BLaER1 treated with 17β-estradiol and CSF1 and Interleukin-3, amounts not matched to agents 10 nM and 100 nM (cell line): ENCODE measurements around the gene NADK2.

Source experiments
- H3K27ac ChIP-seq, 11 experiments: shearing (Covaris generic); formaldehyde crosslinking; 2 replicates each; pipeline ENCODE4 v1.8.1; 2022
- H3K27me3 ChIP-seq, 11 experiments: shearing (Covaris generic); formaldehyde crosslinking; 2 replicates each; pipeline ENCODE4 v1.8.1; 2022
- H3K36me3 ChIP-seq, 11 experiments: shearing (Covaris generic); formaldehyde crosslinking; 2 replicates each; pipeline ENCODE4 v1.8.1; 2022
- H3K4me1 ChIP-seq, 10 experiments: shearing (Covaris generic); formaldehyde crosslinking; 2 replicates each; pipeline ENCODE4 v1.8.1; 2022
- H3K4me2 ChIP-seq, 11 experiments: shearing (Covaris generic); formaldehyde crosslinking; 2 replicates each; pipeline ENCODE4 v1.8.1; 2022
- H3K4me3 ChIP-seq, 10 experiments: shearing (Covaris generic); formaldehyde crosslinking; 2 replicates each; pipeline ENCODE4 v1.8.1; 2022
- H3K9ac ChIP-seq, 11 experiments: shearing (Covaris generic); formaldehyde crosslinking; 2 replicates each; pipeline ENCODE4 v1.8.1; 2022
- H3K9me3 ChIP-seq, 11 experiments: shearing (Covaris generic); formaldehyde crosslinking; replicated peaks in 1 of 11; 2 replicates each; pipeline ENCODE4 v1.8.1; 2022
- H4K20me1 ChIP-seq, 11 experiments: shearing (Covaris generic); formaldehyde crosslinking; 2 replicates each; pipeline ENCODE4 v1.8.1; 2022
- Cebpa-rat ChIP-seq, 11 experiments: shearing (Covaris generic); IDR thresholded peaks; 2 replicates each; pipeline ENCODE4 v1.8.1; 2022

The NADK2 gene

DNA sequence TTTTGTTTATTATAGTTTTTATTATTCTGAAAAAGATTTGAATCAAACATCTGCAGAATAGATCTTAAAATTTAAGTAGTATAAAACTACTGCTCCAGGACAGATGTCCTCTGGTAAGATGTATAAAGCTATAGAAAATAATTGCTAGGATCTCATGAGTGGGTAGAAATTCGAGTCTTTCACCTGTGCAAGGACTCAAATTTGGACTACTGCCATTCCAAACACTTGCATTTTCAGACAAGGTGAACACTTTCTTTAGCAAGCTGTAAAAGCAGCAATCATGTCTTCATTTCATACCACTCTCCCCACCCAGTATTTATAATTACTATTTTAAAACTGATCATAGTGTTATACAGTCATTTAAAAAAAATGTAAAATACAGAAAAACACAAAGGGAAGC, 69.1 kb downstream of the NADK2 start:
- peaks cover 9 to 28% (median 12%) of the 10 kb centered on the region in 10 experiments for H3K4me1 ChIP-seq
- H3K9me3 ChIP-seq = no peaks in the 10 kb centered on the region
- peaks cover 67 to 95% (median 83%) of the 10 kb centered on the region in 11 experiments for H3K36me3 ChIP-seq
- H3K4me3 ChIP-seq = no peak overlapping the region
- no peak for TF ChIP-seq Cebpa-rat (IDR thresholded peaks at IDR 0.05)
- no peaks in the 10 kb centered on the region for H4K20me1 ChIP-seq
- no peak overlapping the region for H3K4me2 ChIP-seq
- H3K27me3 ChIP-seq = no peaks in the 10 kb centered on the region
- no peak overlapping the region for H3K27ac ChIP-seq
- no peak overlapping the region for H3K9ac ChIP-seq

DNA sequence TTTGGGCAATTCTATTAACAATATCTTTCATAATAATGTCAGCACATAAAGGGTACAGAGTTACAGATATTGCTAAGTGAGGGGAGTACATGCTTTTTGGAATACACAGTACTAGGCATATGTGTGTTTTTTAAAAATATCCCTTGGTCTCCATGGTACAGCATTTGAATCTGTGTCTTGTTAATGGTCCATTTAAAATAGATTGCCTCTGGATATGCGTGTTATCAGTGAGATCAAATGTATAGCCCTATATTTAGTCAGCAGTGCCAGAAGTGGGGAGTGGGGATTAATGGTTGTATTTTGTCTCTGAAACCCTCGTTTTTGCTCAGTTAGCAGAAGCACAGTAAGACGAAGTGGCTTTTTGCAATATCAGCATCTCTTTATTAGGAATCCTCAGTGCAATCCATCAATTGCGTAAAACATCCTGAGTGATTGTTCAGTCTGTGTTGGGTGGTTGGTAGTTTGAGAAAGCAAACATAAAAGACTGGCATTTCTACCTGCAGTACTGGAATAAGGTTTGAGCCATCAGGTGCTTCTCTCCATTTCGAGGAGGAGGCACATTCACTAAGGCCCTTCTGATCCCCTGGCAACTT, 70.8 kb downstream of the NADK2 start:
- Histone ChIP-seq H3K9me3 (no peaks in the 10 kb centered on the region), H4K20me1 (no peaks in the 10 kb centered on the region), H3K27ac (no peak overlapping the region), H3K4me3 (no peak overlapping the region), H3K4me1 (peaks cover 0 to 16% (median 0%) of the 10 kb centered on the region in 10 experiments; a peak in 6 of 20 replicates), H3K27me3 (no peaks in the 10 kb centered on the region), H3K9ac (peak overlapping the region in 1 of 11 experiments; percentile 23; a peak in 1 of 22 replicates), H3K36me3 (peaks cover 78 to 100% (median 99%) of the 10 kb centered on the region in 11 experiments), H3K4me2 (peak overlapping the region in 3 of 11 experiments; percentile 6 to 53 (median 35); a peak in 6 of 22 replicates)
- no peak for TF ChIP-seq Cebpa-rat (IDR thresholded peaks at IDR 0.05)

DNA sequence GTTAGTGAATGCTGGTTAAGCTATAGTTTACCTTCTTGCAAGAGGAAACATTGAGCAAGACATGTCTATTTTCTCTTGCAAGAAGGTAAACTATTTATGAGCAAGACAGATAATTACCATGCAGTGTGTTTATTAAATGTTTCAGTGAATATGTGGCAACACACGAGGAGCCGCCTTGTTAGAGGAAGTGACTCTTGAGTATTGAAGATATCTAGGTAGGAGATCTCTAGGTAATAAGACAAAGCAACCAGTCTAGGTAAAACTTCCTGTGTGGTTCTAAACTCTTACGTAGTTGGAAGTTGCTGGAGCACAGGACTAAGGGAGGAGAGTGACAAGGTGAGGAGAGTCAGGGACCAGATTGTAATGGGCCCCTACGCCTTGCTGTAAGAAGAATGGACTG, 73.0 kb downstream of the NADK2 start:
- Histone ChIP-seq H3K27me3 (no peaks in the 10 kb centered on the region), H3K4me3 (no peak overlapping the region), H3K4me1 (peaks cover 0 to 16% (median 0%) of the 10 kb centered on the region in 10 experiments; a peak in 6 of 20 replicates), H4K20me1 (peaks cover 0 to 17% (median 4%) of the 10 kb centered on the region in 11 experiments; a peak in 8 of 22 replicates), H3K36me3 (peaks cover 85 to 100% (median 100%) of the 10 kb centered on the region in 11 experiments), H3K9ac (no peak overlapping the region), H3K27ac (no peak overlapping the region), H3K9me3 (no peaks in the 10 kb centered on the region), H3K4me2 (no peak overlapping the region)
- TF ChIP-seq Cebpa-rat (IDR thresholded peaks at IDR 0.05) = no peak

DNA sequence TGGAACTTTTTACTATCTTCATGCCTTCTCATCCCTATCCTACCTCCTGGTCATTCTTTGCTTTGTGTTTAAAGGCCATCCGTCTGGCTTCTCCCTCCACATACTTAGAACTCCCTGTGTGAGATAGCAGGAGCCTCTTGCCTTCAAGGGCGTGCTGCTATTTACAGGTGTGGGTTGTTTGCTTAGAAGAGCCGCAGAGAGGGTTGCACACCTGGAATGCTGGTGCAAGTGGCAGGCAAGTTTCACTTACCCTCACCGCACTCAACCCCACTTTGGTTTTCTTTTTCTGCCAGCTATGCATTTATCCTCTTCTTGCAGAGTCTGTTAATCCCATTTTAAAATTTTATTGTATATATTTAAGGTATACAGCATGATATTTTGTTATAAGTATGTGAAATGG, 77.3 kb downstream of the NADK2 start:
- no peak overlapping the region for H3K27ac ChIP-seq
- TF ChIP-seq Cebpa-rat (IDR thresholded peaks at IDR 0.05) = no peak
- peaks cover 0 to 49% (median 5%) of the 10 kb centered on the region in 11 experiments; a peak in 9 of 22 replicates for H4K20me1 ChIP-seq
- H3K9ac ChIP-seq = no peak overlapping the region
- peaks cover 90 to 100% (median 100%) of the 10 kb centered on the region in 11 experiments for H3K36me3 ChIP-seq
- no peak overlapping the region for H3K4me2 ChIP-seq
- H3K27me3 ChIP-seq = no peaks in the 10 kb centered on the region
- no peaks in the 10 kb centered on the region for H3K4me1 ChIP-seq
- no peaks in the 10 kb centered on the region; a peak in 1 of 22 replicates for H3K9me3 ChIP-seq
- H3K4me3 ChIP-seq = no peak overlapping the region

DNA sequence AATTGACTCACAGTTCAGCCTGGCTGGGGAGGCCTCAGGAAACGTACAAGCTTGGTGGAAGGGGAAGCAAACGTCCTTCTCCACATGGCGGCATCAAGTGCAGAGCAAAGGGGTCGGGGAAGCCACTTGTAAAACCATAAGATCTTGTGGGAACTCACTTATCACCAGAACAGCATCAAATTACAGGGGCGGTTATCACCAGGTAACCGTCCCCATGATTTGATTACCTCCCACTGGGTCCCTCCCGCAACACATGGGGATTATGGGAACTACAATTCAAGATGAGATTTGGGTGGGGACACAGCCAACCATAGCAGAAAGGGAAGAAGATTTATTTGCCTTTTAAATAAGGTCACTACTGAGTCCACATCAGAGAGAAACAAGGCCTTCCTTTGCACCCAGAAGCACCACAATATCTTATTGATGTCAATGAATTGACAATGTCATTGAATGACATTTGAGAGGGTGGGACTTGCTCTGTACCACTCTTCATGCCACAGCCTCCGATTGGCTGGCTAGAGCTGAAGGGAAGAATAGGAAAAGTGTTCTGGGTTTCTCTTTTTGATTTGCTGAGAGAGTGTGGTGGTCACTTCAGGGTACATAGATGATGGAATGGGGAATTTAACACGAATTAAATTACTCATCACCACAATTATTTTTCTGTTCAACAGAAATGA, 78.8 kb downstream of the NADK2 start:
- H4K20me1 ChIP-seq = peaks cover 0 to 58% (median 7%) of the 10 kb centered on the region in 11 experiments; a peak in 9 of 22 replicates
- H3K4me2 ChIP-seq = no peak overlapping the region
- no peak overlapping the region for H3K27ac ChIP-seq
- H3K9ac ChIP-seq = no peak overlapping the region
- H3K36me3 ChIP-seq = peaks cover 92 to 100% (median 100%) of the 10 kb centered on the region in 11 experiments
- no peaks in the 10 kb centered on the region; a peak in 1 of 22 replicates for H3K9me3 ChIP-seq
- no peaks in the 10 kb centered on the region for H3K27me3 ChIP-seq
- TF ChIP-seq Cebpa-rat (IDR thresholded peaks at IDR 0.05) = no peak
- peaks cover 0 to 7% (median 4%) of the 10 kb centered on the region in 10 experiments; a peak in 10 of 20 replicates for H3K4me1 ChIP-seq
- no peak overlapping the region for H3K4me3 ChIP-seq

DNA sequence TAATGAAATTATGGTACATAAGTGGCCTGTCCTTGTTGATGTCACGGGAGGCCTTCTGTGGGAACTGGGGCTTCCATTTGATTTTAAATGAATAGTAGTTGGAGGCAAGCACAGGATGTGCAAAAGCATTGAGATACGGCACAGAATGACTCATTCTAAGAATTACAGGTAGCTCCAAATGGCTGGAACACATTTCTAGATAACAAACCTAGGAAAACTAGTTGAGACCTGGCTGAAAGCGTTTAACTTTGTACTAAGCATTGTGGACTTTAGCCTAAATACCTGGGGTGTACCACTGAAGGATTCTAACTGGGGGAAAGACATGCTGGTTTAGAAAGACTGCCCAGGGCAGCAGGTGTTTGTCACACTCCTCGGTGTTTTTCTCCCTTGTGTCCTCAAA, 80.4 kb downstream of the NADK2 start:
- Histone ChIP-seq H3K36me3 (peaks cover 78 to 100% (median 99%) of the 10 kb centered on the region in 11 experiments), H3K4me2 (no peak overlapping the region)

DNA sequence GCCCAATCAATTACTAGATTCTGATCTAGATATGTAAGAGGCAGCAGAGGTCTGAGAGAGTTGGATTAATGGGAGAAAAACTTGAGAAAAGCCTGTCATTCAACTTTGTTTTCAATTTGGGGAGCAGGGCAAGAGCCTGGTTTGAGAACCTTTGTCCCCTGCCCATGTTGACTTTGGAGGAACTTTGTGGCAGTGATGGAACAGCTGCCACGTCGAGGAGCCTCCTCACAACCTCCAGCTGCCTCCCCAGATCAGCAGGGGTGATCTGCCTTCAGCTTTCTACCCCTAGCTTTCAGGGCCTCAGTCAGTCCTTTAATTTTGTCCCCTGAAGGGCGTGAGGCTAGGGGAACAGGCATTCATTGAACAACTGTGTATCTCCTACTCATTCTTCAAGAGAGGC, 81.1 kb downstream of the NADK2 start:
- Histone ChIP-seq H3K36me3 (peaks cover 73 to 100% (median 99%) of the 10 kb centered on the region in 11 experiments), H3K27ac (no peak overlapping the region), H3K27me3 (no peaks in the 10 kb centered on the region), H3K9me3 (no peaks in the 10 kb centered on the region; a peak in 1 of 22 replicates), H4K20me1 (peaks cover 0 to 58% (median 7%) of the 10 kb centered on the region in 11 experiments; a peak in 9 of 22 replicates), H3K4me3 (no peak overlapping the region), H3K4me2 (no peak overlapping the region), H3K4me1 (peaks cover 0 to 27% (median 18%) of the 10 kb centered on the region in 10 experiments; a peak in 14 of 20 replicates), H3K9ac (no peak overlapping the region)
- no peak for TF ChIP-seq Cebpa-rat (IDR thresholded peaks at IDR 0.05)

More for the DNA sequence above, 80.4 kb downstream of the NADK2 start:
- Histone ChIP-seq H4K20me1 (peaks cover 0 to 58% (median 7%) of the 10 kb centered on the region in 11 experiments; a peak in 9 of 22 replicates), H3K4me3 (no peak overlapping the region), H3K9ac (no peak overlapping the region), H3K27ac (no peak overlapping the region), H3K27me3 (no peaks in the 10 kb centered on the region), H3K9me3 (no peaks in the 10 kb centered on the region; a peak in 1 of 22 replicates), H3K4me1 (peaks cover 0 to 23% (median 16%) of the 10 kb centered on the region in 10 experiments; a peak in 14 of 20 replicates)
- TF ChIP-seq Cebpa-rat (IDR thresholded peaks at IDR 0.05) = no peak

DNA sequence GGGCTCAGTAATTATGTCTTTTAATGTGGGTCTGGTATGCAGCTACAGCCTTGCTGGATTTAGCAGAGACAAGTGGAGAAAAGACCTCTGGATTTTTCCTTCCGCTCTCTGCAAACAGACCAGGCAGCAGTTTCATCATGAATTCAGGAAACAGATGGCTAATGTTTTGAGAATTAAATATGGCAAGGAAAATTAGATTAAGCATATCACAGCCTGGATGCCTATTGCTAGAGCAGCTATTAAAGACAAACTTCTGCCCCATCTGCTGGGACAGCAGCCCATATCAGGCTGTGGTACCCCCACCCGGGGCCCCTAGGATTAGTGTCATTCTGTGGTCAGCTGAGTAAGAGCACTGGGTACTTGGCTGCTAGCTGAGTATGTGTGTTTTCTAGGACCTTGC, 83.6 kb downstream of the NADK2 start:
- peaks cover 61 to 100% (median 98%) of the 10 kb centered on the region in 11 experiments for H3K36me3 ChIP-seq
- H3K4me2 ChIP-seq = peak overlapping the region in 6 of 11 experiments; percentile 4 to 43 (median 18); a peak in 3 of 22 replicates
- no peak overlapping the region for H3K27ac ChIP-seq

DNA sequence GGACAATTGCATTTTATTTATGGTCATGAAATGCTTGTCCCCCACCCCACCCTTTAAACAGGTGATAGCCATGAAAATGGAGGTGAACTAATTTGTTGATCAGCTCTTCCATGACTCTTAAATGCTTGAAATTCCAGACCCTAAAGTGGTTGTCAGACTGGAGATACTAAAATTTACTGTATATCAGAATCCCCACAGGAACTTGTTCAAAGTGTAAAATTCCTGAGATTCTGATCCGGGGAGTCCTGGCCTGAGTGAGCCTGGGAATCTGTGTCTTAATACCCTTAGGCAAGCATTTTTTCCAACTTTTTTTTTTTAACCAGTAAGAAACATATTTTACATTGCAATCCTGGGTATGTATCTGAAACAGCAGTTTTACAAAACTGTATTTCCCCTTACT, 85.1 kb downstream of the NADK2 start:
- H3K36me3 ChIP-seq = peaks cover 46 to 88% (median 82%) of the 10 kb centered on the region in 11 experiments
- H4K20me1 ChIP-seq = peaks cover 0 to 24% (median 0%) of the 10 kb centered on the region in 11 experiments; a peak in 4 of 22 replicates
- no peaks in the 10 kb centered on the region for H3K27me3 ChIP-seq
- no peak overlapping the region for H3K9ac ChIP-seq
- no peaks in the 10 kb centered on the region for H3K9me3 ChIP-seq
- peak overlapping the region in 3 of 11 experiments; percentile 14 to 35 (median 33); a peak in 2 of 22 replicates for H3K4me2 ChIP-seq
- H3K4me1 ChIP-seq = peaks cover 19 to 53% (median 37%) of the 10 kb centered on the region in 10 experiments
- H3K27ac ChIP-seq = no peak overlapping the region
- H3K4me3 ChIP-seq = no peak overlapping the region
- no peak for TF ChIP-seq Cebpa-rat (IDR thresholded peaks at IDR 0.05)

More for the DNA sequence above, 83.6 kb downstream of the NADK2 start:
- Histone ChIP-seq H3K4me1 (peaks cover 14 to 49% (median 32%) of the 10 kb centered on the region in 10 experiments), H3K27me3 (no peaks in the 10 kb centered on the region), H3K9ac (no peak overlapping the region), H3K9me3 (no peaks in the 10 kb centered on the region; a peak in 1 of 22 replicates), H3K4me3 (no peak overlapping the region), H4K20me1 (peaks cover 0 to 35% (median 0%) of the 10 kb centered on the region in 11 experiments; a peak in 4 of 22 replicates)
- no peak for TF ChIP-seq Cebpa-rat (IDR thresholded peaks at IDR 0.05)
